ENCODE measurements around the gene SCYGR4.
A peak's percentile ranks its signal among the peaks of the same experiment; 100 is the strongest.

SCYGR4 gene

DNA sequence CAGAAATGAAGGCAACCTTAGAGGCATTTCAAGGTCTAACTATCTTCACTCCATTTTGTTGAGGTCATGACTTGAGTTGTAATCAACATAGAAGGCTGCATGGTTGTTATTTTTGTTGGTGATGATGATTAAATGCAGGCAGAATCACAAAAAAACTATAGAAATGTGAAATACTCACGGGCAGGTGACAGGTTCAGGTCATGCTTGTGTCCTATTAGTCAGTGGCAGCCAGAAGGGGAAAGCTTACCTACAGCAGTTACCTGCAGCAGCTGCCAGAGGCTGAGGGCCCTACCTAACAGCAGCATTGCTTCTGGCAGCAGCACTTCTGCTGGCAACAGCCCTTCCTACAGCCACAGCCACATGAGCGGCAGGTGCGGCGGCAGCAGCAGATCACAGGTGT, 3.1 kb upstream of the SCYGR4 start:
- DNase-seq (ENCODE audit: low spot score), result no peak

DNA sequence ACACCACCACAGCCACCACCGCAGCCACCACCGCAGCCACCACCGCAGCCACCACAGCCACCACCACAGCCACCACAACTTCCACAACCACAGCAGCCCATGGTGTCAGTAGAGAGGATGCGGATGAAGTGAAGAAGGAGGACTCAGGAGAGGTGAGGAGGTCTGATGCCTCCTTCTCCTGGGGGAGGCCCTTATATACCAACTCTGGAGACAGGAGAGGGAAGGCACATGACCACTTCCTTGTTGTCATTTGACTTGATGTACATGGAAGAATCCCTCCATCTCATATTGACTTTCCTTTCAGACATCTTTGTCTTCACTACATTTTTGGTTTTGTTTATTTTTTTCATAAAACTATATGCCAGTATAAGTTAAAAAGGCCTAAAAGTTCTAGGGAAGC, 2.6 kb upstream of the SCYGR4 start, which contains the start of gene SCYGR3:
SCYGR3 (minus strand) TSS at position 101 of the 400 bp plus-strand sequence; CDS start at position 101, 0 bp downstream.
- DNase-seq (ENCODE audit: low spot score), result no peak

GRCh38 chr2:227615181-227615580, 2.1 kb upstream of the SCYGR4 start:
- DNase-seq (ENCODE audit: low spot score), result no peak

DNA sequence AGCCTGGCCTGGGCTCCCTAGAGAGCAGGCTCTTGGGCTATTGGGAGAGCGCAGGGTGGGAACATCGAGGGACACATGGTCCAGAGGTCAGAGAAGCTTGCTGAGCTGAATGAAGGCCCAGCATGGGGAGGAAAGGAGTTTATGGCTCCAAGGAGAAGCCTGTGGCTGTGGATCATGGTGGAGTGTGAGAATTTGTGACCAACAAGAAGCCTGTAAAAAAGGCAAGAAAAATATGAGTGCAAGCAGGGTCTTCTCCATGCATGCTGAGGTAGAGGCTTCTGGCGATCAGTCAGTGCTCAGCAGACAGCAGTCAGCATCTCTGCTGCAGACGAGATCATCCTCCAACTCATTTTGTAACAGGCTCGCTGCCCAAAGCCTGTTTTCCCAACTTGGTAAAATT, 1.4 kb upstream of the SCYGR4 start:
- DNase-seq (ENCODE audit: low spot score), result no peak

DNA sequence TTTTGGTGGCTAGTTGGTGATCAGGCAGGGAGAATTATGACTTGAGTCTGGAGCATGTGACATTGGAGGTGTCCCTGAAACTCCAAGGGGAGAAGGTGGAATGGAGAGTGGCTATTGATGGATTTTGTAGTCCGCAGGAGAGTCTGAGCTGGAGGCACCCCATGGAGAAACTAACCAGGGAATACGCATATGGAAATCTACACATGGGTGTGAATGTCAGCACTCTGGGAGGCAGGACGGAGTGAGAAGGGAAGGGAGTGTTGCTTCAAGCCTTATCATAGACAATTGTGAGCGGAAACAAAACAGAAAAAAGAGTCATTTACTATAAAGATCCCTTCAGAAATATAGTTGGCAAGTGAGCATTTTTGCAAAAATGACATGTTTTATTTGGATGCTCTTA, 667 bp upstream of the SCYGR4 start:
- DNase-seq (ENCODE audit: low spot score), result no peak

DNA sequence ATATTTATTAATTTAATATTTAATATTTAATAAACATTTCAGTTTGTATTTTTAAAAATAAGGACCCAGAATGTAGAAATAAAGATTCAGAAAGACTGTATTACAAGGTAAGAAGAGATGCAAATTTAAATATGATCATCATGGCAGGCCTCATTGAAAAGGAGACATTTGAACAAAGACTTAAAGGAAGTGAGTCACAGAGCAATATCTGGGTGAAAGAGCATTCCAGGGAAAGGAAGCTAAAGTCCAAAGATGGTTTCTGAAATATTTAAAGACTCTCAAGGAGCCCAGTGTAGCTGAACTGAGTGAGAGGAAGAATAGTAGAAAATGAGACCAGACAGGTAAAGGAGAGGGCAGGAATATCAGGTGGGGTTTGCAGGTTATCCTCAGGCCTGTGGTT, 5.9 kb downstream of the SCYGR4 start:
- no peak for DNase-seq (ENCODE audit: low spot score)

- no peak for DNase-seq (ENCODE audit: low spot score)
Measured at GRCh38 chr2:227625420-227625819, 8.1 kb downstream of the SCYGR4 start.

DNA sequence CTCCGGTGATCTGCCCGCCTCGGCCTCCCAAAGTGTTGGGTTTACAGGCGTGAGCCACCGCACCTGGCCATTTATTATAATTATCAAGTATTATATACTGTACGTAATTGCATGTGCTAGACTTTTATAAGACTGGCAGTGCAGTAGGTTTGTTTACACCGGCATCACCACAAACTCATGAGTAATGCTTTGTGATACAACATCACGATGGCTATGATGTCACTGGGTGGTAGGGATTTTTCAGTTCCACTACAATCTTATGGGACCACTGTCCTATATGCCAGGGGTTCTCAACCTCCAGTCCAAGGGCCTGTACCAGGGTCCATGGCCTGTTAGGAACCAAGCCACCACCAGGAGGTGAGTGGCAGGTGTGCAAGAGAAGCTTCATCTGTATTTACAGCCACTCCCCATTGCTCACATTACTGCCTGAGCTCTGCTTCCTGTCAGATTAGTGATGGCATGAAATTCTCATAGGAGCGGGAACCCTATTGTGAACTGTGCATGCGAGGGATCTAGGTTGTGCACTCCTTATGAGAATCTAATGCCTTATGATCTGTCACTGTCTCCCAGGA, 9.4 kb downstream of the SCYGR4 start:
- no peak for DNase-seq (ENCODE audit: low spot score)

DNA sequence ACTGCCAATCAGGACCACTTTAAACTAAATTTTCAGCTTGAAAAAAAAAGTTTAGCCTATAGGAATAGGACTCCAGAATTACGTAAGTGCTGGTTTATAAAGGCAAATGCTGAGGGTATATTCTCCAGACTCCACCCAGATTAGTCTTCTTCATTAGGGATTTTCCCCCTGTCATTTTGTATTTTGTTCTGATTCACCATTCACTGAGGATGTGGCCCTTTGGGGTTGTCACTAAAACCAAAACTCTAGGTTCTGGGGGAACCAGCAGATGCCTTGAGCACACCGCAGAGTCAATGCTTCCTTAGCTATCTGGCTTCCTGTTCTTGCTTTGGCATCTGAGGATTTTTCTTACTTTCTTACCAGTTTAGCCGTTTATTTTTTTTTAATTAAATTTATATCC, 10.5 kb downstream of the SCYGR4 start:
- DNase-seq (ENCODE audit: low spot score), result no peak

- no peak for DNase-seq (ENCODE audit: low spot score)
Measured at GRCh38 chr2:227629435-227629834, 12.1 kb downstream of the SCYGR4 start.

DNA sequence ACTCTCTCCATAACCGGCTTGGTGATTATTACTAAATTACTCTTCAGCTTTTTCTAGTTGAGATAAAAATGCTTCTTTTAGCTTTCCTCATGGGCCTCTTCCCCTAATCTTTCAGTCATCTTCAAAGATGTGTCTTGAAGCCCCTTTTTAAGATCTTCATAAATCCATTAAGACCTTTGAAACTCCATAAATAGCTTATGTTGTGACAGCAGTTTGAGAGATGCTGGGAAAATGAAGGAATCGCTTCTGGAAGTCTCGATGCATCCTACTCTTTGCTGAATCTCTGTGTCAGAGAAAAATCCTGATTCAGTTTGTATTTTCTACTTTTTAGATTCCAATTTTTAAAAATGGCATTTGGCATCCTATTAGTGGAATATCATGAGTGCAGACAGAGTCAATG, 13.0 kb downstream of the SCYGR4 start:
- DNase-seq (ENCODE audit: low spot score), result no peak

DNA sequence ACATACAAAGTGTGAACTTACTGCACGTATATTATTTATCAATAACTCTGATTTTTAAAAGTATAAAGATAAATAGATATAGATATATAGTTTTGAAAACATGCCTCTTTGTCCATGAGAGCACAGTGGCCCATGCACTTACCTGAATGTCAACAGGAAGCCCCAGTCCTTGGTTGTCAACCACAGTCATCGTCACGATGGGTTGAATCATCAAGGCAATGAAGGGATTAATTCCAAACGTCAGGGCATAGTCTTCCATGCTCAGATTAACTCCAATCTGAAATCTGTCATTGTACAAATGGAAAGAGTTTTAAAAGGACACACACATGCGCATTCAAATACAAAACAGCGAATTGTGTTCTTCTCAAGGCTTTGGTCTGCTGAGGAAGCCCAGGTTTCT, 15.5 kb downstream of the SCYGR4 start:
- DNase-seq (ENCODE audit: low spot score), result no peak

DNA sequence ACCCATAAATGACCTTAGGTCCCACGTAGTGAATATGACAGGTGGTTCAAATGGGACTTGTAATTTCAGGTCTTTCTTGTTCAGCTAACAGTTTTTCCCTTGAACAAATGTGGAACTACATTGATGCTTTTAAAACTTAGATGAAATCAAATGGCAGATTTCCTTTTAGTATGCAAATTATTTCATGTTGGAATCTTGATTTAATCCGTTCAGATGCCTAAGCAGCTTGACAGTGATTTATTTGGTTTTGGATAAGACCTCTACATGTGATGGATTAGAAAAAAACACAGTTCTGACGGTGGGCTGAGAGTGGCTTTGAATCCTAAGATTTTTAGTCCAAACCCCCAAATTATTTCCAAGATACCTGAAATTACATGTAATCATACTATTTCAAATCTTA, 16.9 kb downstream of the SCYGR4 start:
- DNase-seq (ENCODE audit: low spot score), result no peak

DNA sequence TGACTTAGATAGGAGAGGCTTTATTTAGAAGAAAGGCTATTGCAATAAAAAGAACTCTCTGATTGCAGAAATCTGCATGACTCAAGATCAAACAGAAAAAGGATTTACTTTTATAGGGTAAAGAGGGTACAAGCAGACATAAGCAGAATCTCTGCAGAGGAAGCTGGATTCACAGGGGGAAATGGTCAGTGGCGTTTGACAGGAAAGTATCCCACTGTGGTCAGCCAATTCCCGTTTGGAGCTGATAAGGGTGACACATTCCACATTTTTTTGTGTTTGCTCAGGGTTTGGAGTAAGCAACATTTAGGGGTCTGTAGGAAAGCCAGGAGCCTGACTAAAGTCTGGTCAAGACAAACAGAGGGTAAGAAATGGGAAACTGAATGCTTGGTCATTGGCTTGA, 25.4 kb downstream of the SCYGR4 start:
- DNase-seq (ENCODE audit: low spot score), result no peak

DNA sequence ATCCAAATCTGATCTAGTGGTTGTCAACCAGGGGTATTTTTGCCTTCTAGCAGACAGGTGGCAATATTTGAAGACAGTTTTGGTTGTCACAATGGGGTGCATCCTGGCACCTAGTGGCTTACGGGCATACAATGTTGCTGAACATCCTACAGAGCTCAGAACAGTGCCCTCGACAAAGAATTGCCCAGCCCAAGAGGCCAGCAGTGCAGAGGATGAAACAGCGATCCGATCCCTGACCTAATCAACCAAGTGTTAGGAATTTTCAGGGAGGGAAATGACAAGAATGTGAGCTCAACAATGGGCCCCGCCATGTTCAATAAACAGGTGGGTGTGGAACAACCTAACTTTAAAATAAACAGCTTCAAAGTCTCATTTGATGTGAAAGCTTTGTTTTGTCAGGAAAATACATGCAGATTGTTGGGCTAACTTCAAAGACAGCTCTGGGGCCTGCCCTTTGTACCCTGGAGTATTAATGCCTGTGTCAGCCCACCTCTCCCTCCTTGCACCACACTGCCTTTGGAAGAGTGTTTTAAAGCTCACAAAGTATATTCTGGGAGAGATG, 26.8 kb downstream of the SCYGR4 start:
- DNase-seq (ENCODE audit: low spot score), result no peak

GRCh38 chr2:227653419-227653818, 36.1 kb downstream of the SCYGR4 start:
- no peak for DNase-seq (ENCODE audit: low spot score)

DNA sequence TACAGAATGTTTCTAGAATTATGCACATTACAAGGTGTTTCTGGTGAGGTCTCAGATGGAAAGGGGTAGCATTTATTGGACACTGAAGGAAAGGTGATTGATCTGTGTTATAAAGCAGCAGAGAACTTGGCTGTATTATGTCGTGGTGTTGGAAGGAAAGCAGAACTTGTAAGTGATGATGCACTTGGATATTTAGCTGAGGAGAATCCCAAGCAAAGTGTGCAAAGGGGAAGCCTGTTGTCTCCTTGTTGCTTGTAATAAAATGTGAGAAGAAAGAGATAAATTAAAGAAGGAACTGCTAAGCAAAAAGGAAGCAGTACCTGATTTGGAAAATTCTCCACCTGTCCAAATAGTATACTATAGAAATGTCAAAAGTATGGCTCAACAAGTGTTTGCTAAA, 37.1 kb downstream of the SCYGR4 start:
- DNase-seq (ENCODE audit: low spot score), result no peak

DNA sequence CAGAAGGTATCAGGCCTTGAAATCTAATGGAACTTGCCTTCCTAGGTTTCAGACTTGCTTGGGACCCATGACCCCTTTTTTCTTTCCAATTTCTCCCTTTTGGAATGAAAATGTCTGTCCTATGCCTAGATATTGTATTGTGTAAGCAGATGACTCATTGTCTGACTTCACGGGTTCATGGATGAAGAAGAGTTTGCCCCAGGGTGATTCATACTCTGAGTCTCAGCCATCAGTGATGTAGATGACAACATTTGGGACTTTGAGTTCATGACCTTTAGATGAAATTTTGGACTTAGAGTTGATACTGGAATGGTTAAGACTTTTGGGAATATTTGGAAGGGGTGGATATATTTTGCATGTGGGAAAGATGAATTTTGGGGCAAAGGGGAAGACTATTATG, 38.2 kb downstream of the SCYGR4 start:
- peak; percentile 83 for DNase-seq (ENCODE audit: low spot score)

DNA sequence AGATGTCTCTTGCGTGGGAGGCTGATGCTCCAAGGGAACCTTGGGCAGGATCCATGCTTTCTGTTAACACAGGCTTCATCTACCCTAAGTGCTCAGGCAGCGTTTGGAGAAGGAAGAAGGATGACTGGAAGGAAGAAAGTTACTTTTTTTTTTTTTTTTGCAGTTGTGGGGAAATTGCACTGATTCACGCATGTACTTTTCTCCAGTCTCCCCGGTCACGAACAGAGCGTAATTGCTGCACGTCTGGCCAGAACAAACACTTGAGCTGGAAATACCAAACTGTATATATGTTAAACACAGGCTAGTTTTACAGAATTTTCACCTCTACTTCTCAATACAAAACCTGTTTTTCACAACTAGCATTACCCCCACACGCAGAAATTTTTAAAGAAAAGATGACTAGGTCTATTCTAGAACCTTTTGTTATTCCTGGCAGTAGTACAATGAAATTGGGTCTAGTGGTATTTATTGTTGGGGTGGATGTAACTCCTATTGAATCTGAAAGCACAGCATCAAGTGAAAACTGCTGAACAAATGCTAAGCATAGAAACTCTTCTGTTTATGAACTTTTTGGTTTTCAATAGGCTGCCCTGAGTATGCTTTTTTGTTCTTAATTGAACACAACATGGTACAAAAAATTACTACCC, 40.0 kb downstream of the SCYGR4 start:
- DNase-seq (ENCODE audit: low spot score), result no peak

DNA sequence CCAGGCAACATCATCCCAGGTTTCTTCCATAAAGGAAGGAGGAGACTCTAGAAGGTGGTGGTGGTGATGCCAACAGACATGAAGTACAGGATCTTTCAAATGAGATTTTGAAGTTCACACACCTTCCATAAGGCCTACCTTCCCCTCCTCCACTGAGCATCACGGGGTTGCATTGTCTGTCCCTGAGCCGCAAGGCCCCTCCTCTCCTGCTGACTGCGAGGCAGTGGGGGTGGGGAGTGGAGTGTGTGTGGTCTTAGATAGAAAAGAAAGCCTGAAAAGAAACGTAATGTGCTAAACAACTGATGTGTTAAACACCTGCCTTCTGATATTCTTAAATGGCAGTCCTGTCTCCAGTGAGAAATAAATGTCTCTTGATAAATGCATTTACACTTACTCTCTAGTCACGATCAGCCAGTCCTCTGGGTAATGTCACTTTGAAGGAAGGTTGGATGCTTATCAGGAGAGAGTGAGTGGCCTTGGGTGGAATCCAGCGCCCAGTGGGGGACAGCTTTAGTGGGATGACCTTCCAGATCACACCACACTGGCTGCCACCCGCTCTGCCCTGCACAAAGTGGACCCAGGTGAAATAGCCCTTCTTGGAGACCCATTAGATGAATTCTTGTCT, 43.8 kb downstream of the SCYGR4 start:
- no peak for DNase-seq (ENCODE audit: low spot score)

- DNase-seq (ENCODE audit: low spot score), result no peak
Measured at GRCh38 chr2:227661827-227662226, 44.5 kb downstream of the SCYGR4 start.

GRCh38 chr2:227665189-227665940, 48.1 kb downstream of the SCYGR4 start:
- DNase-seq (ENCODE audit: low spot score), result no peak
